Small intestine (tissue), 7 donors: ENCODE data around the gene CCDC7. TPM values are rescaled to one million over a fixed set of nuclear protein-coding genes. Genes with fewer than 3 reads are reported as not detected.

Source experiments
- DNase-seq, 2 donors: peaks; one replicate each; pipeline versions ENCODE4 v3.0.0 to v3.0.0-alpha.2; 2013
- FAIRE-seq: peaks from 2 replicates; lab custom pipeline; 2012; peaks lifted over from hg19 to GRCh38; lab: Jason Lieb, UNC
- H3K27ac ChIP-seq, 3 donors: one replicate each; pipeline ENCODE4 v1.5.1; 2013; ENCODE audit warnings: low read length in 2 of 3, mild to moderate bottlenecking in 2 of 3, control low read depth in 1 of 3, inconsistent platforms in 1 of 3, low read depth in 1 of 3, moderate library complexity in 1 of 3
- H3K27me3 ChIP-seq, 3 donors: one replicate each; pipeline ENCODE4 v1.6.1; 2013; ENCODE audit warnings: low read length in 3 of 3, inconsistent platforms in 1 of 3; ENCODE audit not compliant: control insufficient read depth in 3 of 3, insufficient read depth in 3 of 3
- H3K36me3 ChIP-seq, 3 donors: one replicate each; pipeline ENCODE4 v1.6.1; 2013; ENCODE audit warnings: low read length in 3 of 3, inconsistent platforms in 1 of 3, low read depth in 1 of 3, mild to moderate bottlenecking in 1 of 3, moderate library complexity in 1 of 3; ENCODE audit not compliant: control insufficient read depth in 3 of 3, insufficient read depth in 2 of 3
- H3K4me1 ChIP-seq, 3 donors: one replicate each; pipeline ENCODE4 v1.6.1; 2013; ENCODE audit warnings: low read length in 2 of 3, inconsistent platforms in 1 of 3, low read depth in 1 of 3, mild to moderate bottlenecking in 1 of 3, moderate library complexity in 1 of 3; ENCODE audit not compliant: control insufficient read depth in 3 of 3, insufficient read depth in 2 of 3
- H3K4me3 ChIP-seq, 3 donors: one replicate each; pipeline ENCODE4 v1.5.1; 2013; ENCODE audit warnings: low read length in 3 of 3, control low read depth in 1 of 3, inconsistent platforms in 1 of 3, low read depth in 1 of 3, mild to moderate bottlenecking in 1 of 3, moderate library complexity in 1 of 3
- H3K9me3 ChIP-seq, 2 donors: one replicate each; pipeline ENCODE4 v1.6.1; 2013; ENCODE audit warnings: low read depth in 1 of 2, low read length in 1 of 2; ENCODE audit not compliant: control insufficient read depth in 2 of 2, insufficient read depth in 1 of 2
- WGBS, 3 donors: extraction: QIAGEN DNeasy Blood & Tissue Kit; methylation state at CpG; one replicate each; pipeline ENCODE4 v1.1.7; 2013; 5-methylcytosine and 5-hydroxymethylcytosine counted together
- polyA plus RNA-seq, 4 donors: library from polyadenylated mRNA; stranded (reverse) in 3 of 4; unstranded in 1 of 4; fragments of 200-250 nt in 3 of 4; fragments of 120-200 nt in 1 of 4; gene quantifications; one replicate each; pipeline versions ENCODE4 v1.2.1 to v1.2.3, GENCODE V29; 2013
- donor health status: healthy with polysubstance abuse.
- donor health status: control.
- donor health status: control.
- donor health status: Bipolar disorder and iron deficiency.
- donor health status: healthy.

The CCDC7 gene
- polyA plus RNA-seq, 4 donors: 0.54 to 2.0 (median 1.2) TPM

GRCh38 chr10:32426186-32426585, 19.8 kb upstream of the CCDC7 start:
- Histone ChIP-seq H3K4me1 (no peaks in the 10 kb centered on the region), H3K27ac (no peak overlapping the region), H3K4me3 (no peak overlapping the region), H3K27me3 (no peaks in the 10 kb centered on the region), H3K36me3 (no peaks in the 10 kb centered on the region), H3K9me3 (no peaks in the 10 kb centered on the region)
- WGBS, 3 donors: 93 to 95% (median 94%) methylated on average over 2 of the region's 2 CpGs
- FAIRE-seq (no peak), DNase-seq (no peak)

GRCh38 chr10:32433542-32433941, 12.4 kb upstream of the CCDC7 start:
- Histone ChIP-seq H3K9me3 (peaks cover 0 to 8% of the 10 kb centered on the region in 2 donors), H3K36me3 (no peaks in the 10 kb centered on the region), H3K27me3 (no peaks in the 10 kb centered on the region), H3K4me1 (no peaks in the 10 kb centered on the region), H3K27ac (no peak overlapping the region), H3K4me3 (no peak overlapping the region)
- DNase-seq (no peak), FAIRE-seq (no peak)
- 72 to 87% (median 83%) methylated on average over 1 of the region's 1 CpG for WGBS, 3 donors

DNA sequence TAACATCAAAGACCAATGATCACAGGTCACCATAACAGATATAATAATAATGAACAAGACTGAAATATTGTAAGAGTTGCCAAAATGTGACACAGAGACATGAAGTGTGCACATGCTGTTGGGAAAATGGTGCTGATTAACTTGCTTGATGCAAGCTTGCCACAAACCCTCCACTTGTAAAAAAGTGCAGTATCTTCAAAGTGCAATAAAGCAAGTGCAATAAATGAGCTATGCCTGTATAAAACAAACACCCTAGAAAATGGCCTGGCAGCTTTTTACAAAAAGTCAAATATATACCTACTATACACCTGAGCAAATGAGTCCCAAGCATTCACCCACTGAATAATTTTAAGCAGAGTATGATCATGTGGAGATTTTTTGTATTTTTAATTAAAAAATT, 9.7 kb upstream of the CCDC7 start:
- FAIRE-seq: no peak
- H3K4me3 ChIP-seq: no peak overlapping the region
- H3K27me3 ChIP-seq: no peaks in the 10 kb centered on the region
- no peaks in the 10 kb centered on the region for H3K36me3 ChIP-seq
- peaks cover 0 to 8% of the 10 kb centered on the region in 2 donors for H3K9me3 ChIP-seq
- no peaks in the 10 kb centered on the region for H3K4me1 ChIP-seq
- DNase-seq: peak; percentile 13 to 23
- no peak overlapping the region for H3K27ac ChIP-seq

DNA sequence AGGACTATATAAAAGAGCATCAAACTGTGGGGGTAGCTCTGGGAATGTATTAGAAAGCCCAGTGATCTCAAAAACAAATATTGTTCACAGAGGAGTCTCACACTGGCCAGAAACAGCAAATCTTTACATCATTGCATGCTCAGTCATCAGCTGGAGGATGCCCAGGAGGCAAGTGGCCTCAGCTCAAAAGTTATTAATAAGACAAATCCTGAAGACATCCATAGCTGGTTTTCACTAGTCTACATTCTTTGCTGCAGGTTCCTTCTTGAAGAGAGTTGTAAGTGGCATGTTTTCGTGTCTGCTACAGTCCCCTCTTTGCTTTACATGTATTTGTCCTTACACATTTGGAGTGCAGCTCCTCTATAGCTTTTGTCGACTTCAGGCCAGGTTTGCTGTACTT, 8.6 kb upstream of the CCDC7 start:
- Histone ChIP-seq H3K27me3 (no peaks in the 10 kb centered on the region), H3K9me3 (peaks cover 0 to 8% of the 10 kb centered on the region in 2 donors), H3K4me1 (no peaks in the 10 kb centered on the region), H3K4me3 (no peak overlapping the region), H3K36me3 (no peaks in the 10 kb centered on the region), H3K27ac (no peak overlapping the region)
- DNase-seq (no peak), FAIRE-seq (no peak)
- 87 to 94% (median 89%) methylated on average over 2 of the region's 2 CpGs for WGBS, 3 donors

- DNase-seq (no peak), FAIRE-seq (no peak)
- Histone ChIP-seq H3K4me1 (peaks cover 0 to 8% (median 4%) of the 10 kb centered on the region in 3 donors), H3K36me3 (no peaks in the 10 kb centered on the region), H3K27me3 (no peaks in the 10 kb centered on the region), H3K9me3 (no peaks in the 10 kb centered on the region), H3K4me3 (no peak overlapping the region), H3K27ac (peak overlapping the region in 1 of 3 donors; percentile 100)
- 87 to 96% (median 92%) methylated on average over 4 of the region's 4 CpGs for WGBS, 3 donors
These were observed 904 bp upstream of the CCDC7 start for GRCh38 chr10:32445036-32445435.

GRCh38 chr10:32446536-32447406, 831 bp downstream of the CCDC7 start:
- peak overlapping the region; percentile 96 to 100 (median 98) for H3K27ac ChIP-seq
- H3K9me3 ChIP-seq: no peaks in the 10 kb centered on the region
- H3K4me1 ChIP-seq: peaks cover 0 to 8% (median 4%) of the 10 kb centered on the region in 3 donors
- H3K27me3 ChIP-seq: no peaks in the 10 kb centered on the region
- no peaks in the 10 kb centered on the region for H3K36me3 ChIP-seq
- no peak for FAIRE-seq
- peak; percentile 28 to 29 for DNase-seq
- peak overlapping the region; percentile 74 to 92 (median 75) for H3K4me3 ChIP-seq
- WGBS, 3 donors: 1 to 5% (median 3%) methylated on average over 18 of the region's 18 CpGs

GRCh38 chr10:32454148-32454547, 8.2 kb downstream of the CCDC7 start:
- FAIRE-seq: no peak
- H3K4me1 ChIP-seq: no peaks in the 10 kb centered on the region
- H3K36me3 ChIP-seq: peaks cover 0 to 4% (median 0%) of the 10 kb centered on the region in 3 donors
- H3K27ac ChIP-seq: no peak overlapping the region
- WGBS, 3 donors: 35 to 72% (median 62%) methylated on average over 4 of the region's 4 CpGs
- H3K4me3 ChIP-seq: no peak overlapping the region
- no peaks in the 10 kb centered on the region for H3K27me3 ChIP-seq
- peak in 1 of 2 donors; percentile 45 for DNase-seq
- H3K9me3 ChIP-seq: no peaks in the 10 kb centered on the region

DNA sequence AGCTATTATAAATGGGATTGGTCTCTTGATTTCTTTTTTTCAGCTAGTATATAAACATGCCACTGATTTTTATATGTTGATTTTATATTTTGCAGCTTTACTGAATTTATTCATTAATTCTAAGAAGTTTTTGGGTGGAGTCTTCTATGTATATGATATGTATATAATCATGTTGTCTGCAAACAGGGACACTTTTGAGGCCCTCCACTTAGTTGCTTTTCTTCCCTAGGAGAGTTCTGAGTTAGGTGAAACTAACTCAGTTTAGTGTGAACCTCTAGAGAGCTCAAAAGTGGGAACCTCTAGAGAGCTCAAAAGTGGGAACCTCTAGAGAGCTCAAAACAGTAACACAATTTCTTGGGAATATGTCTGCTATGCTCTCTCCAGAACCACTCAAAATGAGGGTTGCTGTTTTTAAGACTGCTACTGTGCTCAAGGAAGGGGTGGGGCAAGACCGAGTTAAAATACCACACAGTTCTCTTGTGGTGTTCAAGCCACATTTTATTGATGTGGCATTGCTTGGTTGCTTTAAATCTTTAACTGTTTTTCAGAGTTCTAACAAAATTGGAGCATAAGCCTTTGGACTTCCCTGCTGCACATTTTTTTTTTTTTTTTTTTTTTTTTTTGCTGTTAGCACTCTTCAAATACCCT, 13.2 kb downstream of the CCDC7 start:
- no peaks in the 10 kb centered on the region for H3K4me1 ChIP-seq
- H3K36me3 ChIP-seq: no peaks in the 10 kb centered on the region
- H3K27me3 ChIP-seq: no peaks in the 10 kb centered on the region
- no peak overlapping the region for H3K4me3 ChIP-seq
- FAIRE-seq: no peak
- WGBS, 3 donors: 71 to 92% (median 78%) methylated on average over 1 of the region's 1 CpG
- peak in 1 of 2 donors; percentile 21 for DNase-seq
- no peaks in the 10 kb centered on the region for H3K9me3 ChIP-seq
- no peak overlapping the region for H3K27ac ChIP-seq
